IPS-11a (cell line): Measurements from ENCODE around the gene C1orf87.
"Not testable (repeated sequence)": the region's sequence is repeated elsewhere in the genome, so short reads cannot be mapped to it uniquely, and the experiment has no call there.

ENCODE experiments used
- H3K4me3 ChIP-seq: one replicate; pipeline ENCODE4 v1.5.1; 2013; ENCODE audit warnings: low read depth, low read length, control low read depth

The C1orf87 gene

DNA sequence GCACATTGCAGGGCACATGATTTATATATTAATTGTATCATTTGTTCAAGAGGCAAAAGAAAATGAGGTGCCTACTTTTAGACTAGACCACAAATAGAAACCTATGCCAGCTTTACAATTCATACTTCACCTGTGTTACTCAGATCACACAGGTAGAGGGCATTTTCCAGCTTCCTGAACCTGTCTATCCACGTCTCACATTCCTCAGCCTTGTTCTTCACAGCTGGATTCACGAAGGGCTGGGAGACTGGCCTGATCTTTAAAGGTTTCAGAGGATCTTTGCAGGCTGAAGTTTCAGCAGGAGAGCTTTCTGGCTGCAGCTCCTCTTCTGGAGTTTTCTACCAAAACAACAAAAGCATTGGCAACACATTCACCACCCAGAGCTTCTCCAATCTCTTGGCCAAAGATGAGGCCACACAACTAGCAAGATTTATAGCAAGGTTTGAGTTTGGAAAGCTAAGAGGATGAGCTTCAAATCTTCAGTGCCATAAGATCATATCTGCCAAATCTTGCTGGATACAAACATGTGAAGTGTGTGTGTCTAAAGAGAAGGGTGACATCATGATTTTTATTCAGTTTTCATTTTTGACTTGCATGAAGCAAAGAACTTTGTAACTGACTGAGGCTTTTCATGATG, 76.0 kb downstream of the C1orf87 start:
- H3K4me3 ChIP-seq: no peak overlapping the region

- H3K4me3 ChIP-seq: no peak overlapping the region
Observed at GRCh38 chr1:59994302-59995198, 79.0 kb downstream of the C1orf87 start.

DNA sequence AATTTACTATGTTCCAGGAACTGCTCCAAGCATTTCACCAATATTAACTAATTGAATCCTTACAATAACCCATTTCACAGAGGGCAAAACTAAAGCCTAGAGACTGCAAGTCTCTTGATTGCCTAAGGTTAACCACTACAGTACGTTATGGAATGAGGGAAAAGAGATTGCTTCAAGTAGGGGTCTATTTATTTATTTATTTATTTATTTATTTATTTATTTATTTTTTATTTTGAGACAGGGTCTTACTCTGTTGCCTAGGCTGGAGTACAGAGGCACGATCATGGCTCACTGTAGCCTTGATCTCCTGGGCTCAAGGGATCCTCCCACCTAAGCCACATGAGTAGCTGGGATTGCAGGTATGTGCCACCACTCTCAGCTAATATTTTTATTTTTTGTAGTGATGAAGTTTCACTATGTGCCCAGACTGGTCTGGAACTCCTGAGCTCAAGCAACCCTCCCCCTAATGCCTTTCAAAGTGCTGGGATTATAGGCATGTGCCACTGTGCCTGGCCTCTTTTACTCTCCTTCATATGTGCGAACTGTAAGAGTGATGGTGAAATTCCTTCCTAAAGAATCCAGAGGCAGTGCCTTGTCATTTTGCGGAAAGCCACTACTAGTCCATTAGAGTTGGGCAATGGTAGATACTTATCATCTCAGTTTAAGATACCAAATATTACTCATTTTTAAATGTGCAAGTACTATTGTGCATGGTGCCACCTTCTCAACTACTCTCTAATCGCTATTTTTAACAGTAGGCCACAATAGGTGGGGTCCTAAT, 81.3 kb downstream of the C1orf87 start:
- no peak overlapping the region for H3K4me3 ChIP-seq

DNA sequence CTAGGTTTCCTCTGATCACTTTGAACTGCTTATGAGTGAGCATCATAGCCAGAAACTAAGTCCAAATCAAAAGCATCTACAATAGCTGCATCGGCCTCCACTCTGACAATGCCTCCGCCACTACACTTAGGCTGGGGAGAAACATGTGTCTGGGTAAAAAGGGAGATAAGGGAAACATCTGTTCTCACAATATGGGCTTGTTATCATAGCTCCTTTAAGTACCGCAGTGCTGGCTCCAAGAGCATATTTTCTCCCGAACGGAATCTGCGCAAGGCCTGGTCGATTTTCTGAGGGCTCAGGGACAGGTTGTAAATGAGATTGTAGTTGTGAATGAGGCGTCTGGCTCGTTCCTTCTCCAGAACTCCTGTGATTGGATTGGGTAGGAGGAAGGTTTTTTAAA, 83.1 kb downstream of the C1orf87 start:
- no peak overlapping the region for H3K4me3 ChIP-seq

GRCh38 chr1:59986516-59987310, 86.9 kb downstream of the C1orf87 start:
- no peak overlapping the region for H3K4me3 ChIP-seq

DNA sequence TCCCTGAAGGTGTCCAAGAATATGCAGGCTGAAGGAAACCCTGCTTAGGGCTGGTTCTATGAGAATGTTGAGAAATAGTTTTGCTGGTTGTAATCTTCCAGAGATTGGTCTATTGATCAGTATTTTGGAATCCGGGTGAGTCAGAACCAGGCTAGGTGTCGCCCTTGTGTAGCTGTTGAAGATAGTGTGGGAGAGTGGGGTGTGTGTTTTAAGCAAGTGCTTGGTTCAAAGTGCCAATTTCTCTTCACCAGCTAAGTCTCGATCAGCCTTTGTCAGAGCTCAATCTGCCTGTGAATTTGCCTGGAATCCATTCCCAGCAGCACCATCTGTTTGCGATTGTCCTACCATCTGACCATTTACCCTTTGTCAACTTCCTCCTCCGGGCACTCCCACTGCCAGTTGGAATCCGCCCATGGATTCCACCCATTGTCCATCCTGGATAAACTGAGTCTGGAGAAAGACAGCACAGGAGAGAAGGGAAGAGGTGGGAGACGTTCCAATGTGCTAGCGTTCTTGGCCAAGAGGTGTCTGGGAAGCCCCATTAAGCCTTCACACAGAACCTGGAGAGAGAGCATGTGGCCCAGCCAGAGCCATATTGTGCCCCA, 87.6 kb downstream of the C1orf87 start:
- no peak overlapping the region for H3K4me3 ChIP-seq

DNA sequence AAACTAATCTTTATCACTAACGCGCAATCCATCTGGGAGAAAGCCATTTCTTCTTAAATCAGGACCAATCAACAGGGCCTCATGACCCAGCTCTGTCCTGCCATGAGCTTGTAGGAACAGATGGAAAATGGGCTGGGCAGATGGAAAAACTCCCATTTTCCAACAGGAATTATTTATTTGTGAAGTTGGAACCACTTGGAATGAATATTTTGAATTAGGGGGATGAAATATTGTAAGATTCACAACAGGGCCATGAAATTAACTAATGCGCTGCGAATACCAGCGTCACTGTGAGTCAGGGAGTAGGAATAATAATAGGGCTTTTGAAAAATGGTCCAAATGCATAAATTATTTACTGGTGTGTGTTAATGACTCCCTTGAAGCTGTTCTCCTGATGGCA, 93.9 kb downstream of the C1orf87 start:
- no peak overlapping the region for H3K4me3 ChIP-seq

- H3K4me3 ChIP-seq: no peak overlapping the region
Observed at GRCh38 chr1:59978511-59978910, 95.1 kb downstream of the C1orf87 start.

DNA sequence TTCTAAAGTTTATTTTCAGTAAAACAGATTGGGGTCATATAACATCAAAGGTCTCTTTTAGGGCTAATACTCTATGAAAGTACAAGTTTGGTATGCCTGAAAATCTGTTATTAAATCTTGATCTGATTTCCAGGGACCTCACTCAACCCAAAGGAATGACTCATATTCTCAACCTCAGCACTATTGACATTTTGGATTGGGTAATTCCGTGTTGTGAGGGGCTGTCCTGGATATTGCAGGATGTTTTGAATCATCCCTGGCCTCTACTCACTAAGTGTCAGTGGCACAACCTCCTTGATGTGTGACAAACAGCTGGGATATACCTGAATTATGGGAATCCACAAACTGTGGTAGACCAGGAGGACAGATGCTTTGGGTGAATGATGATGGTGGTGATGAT, 95.5 kb downstream of the C1orf87 start:
- no peak overlapping the region for H3K4me3 ChIP-seq

GRCh38 chr1:59977075-59977410, 96.5 kb downstream of the C1orf87 start:
- no peak overlapping the region for H3K4me3 ChIP-seq

- no peak overlapping the region for H3K4me3 ChIP-seq
Observed at GRCh38 chr1:59976194-59977074, 97.1 kb downstream of the C1orf87 start.

DNA sequence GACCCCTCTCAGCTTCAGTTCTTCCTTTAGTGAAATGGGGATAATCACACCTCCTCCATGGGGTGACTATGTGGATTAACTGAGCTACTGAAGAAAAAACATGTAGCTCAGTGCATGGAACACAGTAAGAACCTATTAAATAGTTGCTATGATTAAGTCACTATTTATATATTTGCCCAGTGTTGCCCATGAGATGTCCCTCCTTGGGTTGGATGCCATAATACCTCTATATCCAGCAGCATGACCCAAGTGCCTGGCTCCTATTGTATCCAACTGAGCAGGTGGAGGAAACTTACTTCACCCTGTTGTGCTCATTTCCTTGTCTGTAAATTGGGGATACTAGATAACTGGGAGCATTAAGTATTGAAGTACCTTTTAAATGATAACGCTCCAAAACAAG, 99.9 kb downstream of the C1orf87 start:
- H3K4me3 ChIP-seq: no peak overlapping the region

- no peak overlapping the region for H3K4me3 ChIP-seq
Observed at GRCh38 chr1:59972216-59972927, 101.2 kb downstream of the C1orf87 start.

DNA sequence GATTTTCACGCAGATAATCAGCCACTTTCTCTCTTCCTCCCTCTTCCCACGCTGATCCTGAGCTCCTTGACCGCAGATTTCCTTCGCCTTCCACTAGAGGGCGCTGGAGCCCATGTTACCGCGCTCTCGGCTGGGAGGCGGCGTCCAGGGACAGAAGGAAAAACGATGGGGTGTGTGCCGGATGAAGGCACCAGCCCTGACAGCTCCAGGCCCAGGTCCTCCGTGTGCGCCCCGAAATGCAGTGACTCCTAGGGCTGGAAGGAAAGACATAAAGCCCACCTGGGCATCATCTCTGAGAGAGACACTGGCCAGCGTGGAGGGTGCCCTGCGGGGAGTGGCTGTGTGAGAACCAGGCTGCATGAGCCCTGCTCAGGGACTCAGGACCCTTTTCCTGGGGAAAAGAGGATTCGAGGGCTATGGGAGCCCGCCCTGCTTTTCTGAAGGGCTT, 102.1 kb downstream of the C1orf87 start:
- H3K4me3 ChIP-seq: no peak overlapping the region

DNA sequence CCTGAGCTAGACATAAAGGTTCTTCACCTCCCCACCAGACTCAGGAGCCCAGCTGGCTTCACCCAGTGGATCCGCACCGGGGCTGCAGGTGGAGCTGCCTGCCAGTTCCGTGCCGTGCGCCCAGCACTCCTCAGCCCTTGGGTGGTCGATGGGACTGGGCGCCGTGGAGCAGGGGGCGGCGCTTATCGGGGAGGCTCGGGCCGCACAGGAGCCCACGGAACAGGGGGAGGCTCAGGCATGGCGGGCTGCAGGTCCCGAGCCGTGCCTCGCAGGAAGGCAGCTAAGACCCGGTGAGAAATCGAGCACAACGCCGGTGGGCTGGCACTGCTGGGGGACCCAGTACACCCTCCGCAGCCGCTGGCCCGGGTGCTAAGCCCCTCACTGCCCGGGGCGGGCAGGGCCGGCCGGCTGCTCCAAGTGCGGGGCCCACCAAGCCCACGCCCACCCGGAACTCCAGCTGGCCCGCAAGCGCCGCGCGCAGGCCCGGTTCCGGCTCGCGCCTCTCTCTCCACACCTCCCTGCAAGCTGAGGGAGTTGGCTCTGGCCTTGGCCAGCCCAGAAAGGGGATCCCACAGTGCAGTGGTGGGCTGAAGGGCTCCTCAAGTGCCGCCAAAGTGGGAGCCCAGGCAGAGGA, 103.9 kb downstream of the C1orf87 start:
- not testable (repeated sequence) for H3K4me3 ChIP-seq

DNA sequence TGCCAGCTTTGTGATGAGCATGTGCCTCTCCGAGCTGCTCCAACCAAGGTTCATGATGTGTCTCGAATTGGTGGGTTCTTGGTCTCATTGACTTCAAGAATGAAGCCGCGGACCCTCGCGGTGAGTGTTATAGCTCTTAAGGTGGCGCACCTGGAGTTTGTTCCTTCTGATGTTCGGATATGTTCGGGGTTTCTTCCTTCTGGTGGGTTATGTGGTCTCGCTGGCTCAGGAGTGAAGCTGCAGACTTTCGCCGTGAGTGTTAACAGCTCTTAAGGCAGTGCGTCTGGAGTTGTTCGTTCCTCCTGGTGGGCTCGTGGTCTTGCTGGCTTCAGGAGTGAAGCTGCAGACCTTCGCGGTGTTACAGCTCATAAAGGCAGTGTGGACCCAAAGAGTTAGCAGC, 104.8 kb downstream of the C1orf87 start:
- not testable (repeated sequence) for H3K4me3 ChIP-seq

DNA sequence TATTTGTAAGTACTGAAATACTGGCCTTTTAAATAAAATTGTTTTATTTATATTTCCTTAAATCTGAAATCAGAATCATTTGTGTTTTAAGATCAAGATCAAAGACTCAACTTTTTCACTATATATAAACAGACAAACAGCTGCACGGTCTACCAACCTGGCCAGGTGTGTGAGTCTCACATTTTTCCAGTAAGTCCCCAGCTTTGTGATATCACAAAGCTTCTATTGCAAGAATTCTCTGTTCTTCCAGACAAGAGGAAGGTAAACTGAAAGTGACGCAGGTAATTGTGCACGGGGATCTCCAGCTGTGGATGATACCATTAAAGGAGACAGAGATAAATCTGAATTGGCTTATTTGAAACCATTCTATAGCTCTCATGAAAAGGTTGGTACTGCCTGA, 105.8 kb downstream of the C1orf87 start:
- H3K4me3 ChIP-seq: no peak overlapping the region

DNA sequence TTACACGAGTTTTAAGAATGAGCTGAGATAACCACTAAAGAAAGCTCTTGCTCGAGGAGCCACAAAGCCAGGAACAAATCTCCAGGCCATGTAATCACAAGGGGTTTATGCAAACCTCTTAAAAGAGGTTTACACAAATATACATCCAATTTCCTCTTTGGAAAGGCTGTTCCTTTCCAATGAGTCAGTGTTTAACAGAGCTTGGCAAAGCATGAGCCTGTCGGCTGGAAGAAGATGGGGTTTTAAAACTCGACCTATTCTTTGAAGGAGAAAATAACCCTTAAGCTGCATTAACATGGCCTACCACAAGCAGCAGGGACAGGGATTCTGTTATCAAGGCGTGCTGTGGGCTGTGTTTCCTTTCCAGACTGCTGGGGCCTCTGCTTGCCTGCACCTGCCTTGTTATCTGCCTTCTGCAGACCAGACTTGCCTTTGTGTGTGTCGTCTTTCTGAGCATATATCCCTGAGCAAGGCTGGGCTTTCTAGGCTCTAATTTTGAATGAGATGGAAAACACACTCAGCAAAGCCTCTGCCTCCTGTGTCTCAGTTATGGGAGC, 106.4 kb downstream of the C1orf87 start:
- no peak overlapping the region for H3K4me3 ChIP-seq
